Stimulated activated CD4-positive, alpha-beta T cell treated with anti-CD3 and anti-CD28 coated beads, Interleukin-2, amount 100 ng/mL, for 48 hours (primary cell): ENCODE results near the gene PLCB1.

ENCODE experiments used
- DNase-seq, 2 donors: peaks; one replicate each; pipeline ENCODE4 v3.0.0-alpha.2; 2020

PLCB1 gene

DNA sequence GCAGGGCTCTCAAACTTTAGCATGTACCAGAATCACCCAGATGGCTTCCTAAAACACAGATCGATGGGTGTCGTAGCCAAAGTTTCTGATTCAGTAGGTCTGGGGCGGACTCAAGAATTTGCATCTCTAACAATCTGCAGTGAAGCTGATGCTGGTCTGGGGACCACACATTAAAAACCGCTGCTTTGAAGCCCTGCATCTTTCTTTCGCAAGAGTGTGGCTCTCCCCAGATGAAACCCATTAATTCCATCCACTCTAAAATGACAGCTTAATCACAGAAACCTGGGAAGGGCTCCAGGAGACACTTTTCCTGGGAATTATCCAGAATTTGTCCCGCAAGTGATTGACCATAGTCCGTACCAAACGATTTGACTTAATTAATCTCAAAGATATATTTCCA lies 617.0 kb downstream of the PLCB1 start:
- DNase-seq: no peak

DNA sequence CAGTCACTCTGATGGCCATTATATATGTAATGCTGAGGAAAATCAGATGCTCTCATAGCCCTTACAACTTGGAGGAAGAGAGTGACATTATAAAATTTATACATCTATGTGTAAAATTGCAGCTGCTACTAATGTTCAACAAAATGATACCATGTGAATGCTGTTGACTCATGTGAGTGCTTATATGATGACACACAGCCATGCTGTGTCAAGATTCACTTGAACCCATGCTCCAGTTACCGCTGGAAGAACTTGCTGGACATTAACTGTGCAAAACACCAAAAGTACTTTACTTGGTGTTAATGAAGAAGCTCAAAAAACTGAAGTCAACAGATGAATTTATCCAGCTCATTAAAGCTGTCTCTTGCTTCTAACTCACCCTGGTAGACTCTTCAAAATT lies 617.9 kb downstream of the PLCB1 start:
- no peak for DNase-seq

DNA sequence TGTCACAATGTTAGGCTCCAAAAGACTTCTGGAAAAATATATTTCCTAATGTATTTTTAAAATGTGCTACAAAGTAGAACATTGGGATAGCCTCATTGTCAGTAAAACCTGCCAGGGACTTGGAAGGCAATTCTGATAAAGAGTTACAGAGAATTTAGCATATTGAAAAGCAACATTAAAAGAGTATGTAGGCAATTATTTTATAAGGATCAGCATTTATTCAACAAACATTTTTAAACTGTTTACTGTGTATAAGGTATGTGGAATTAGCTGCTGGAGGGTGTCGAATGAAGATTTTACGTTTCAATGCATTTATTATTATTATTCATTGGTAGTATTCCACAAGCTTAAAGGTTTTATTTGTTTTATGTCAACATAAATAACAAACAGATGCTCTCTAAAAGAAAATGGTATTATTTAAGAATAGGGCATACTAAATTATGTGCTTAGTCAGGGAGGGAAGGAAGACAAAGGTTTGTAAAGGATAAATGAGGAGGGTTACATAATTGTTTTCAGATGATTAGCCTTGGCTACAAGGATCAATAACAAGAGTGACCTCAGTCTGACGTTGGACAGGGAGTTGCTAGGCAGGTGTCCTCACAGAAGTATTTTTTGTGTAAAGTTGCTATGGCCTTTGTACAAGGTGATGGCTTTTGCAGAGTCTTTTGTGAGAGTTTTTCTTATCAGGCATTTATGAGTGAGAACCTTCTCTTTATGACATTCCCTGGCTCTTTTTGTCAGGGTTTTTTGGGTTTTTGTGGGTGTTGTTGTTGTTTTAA lies 623.5 kb downstream of the PLCB1 start:
- DNase-seq: no peak

DNA sequence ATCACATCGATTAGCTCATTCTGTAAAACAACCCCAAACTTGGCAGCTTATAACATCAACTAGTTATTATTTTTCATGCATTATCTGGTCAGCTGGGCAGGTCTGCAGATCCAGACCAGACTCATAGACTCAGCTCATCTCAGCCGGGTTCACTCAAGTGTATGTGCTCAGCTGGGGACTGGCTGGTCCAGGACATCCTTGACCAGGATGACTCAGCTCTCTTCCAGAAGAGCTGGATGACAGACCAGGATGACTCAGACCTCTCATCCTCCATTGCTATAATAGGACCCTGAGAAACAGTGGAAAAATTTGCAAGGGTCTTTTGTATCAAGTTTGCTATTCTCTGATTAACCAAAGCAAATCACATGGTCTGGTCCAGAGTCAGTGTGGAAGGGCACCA lies 624.3 kb downstream of the PLCB1 start:
- DNase-seq: no peak

DNA sequence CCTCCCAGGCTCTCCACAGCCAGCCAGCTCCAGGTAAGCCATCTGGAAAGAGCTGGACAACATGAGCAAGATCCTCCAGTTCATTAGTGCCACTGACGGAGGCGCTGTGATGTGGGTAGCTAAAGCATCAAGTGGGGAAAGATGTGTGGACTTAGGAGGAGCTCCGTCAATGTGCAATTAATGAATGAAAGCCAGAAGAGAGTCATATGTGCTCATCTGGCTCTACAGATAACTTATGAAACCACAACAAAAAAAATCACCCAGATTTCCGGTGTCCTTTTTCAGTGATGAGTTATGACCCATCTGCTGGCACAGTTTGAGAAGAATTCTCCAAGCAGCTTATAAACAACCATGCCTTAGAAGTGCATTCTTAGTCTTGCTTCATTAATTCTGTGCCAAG lies 625.1 kb downstream of the PLCB1 start:
- DNase-seq: no peak

DNA sequence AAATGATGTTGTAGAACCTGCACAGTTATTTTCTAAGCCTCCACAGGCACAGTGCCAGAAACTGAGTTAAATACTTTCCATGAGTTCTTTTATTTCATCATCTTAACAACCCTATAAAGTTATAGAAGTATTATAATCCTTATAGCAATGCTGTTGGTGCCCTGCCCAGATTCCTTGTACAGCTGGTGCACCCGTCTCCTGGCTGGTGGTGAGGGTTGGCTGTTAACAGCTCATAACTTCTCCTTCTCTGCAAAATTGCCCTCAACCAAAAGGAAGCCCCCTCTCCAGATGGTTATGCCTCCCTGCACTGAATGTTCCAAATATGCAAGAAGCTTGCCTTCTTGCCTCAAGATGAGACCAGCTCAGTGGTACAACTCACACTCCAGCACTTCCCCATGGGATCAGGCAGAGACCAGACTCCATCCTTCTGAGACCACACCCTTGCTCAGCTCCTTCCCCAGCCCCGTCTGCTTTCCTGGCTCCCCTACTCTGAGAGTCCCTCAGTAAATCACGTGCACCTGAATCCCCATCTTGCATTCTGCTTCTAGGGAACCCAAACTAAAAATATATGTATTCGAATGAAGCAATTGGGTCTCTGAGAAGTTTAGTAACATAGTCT lies 632.4 kb downstream of the PLCB1 start:
- no peak for DNase-seq

DNA sequence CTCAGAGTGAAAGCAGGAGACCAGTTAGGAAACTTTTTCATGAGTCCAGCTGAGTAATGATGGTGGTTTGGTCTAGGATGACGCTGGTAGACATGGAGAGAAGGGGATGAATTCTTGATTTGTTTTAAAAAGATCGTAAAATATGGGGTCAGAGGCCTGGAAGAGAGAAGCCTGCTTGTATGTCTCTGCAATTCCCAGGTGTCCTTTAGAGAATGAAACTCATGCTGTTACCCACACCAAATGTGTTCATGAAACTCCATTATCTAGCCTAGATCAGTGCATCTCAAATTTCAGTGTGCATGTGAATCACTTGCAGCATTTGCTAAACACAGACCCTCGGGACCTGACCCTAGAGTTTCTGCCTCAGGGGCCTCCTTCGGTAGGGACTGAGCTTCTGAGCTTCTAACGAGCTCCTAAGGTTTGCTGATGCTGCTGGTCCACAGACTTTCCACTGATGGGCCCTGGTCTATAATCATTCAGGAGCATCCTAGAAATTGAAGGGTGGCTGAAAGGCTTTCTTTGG lies 634.9 kb downstream of the PLCB1 start:
- DNase-seq: no peak

DNA sequence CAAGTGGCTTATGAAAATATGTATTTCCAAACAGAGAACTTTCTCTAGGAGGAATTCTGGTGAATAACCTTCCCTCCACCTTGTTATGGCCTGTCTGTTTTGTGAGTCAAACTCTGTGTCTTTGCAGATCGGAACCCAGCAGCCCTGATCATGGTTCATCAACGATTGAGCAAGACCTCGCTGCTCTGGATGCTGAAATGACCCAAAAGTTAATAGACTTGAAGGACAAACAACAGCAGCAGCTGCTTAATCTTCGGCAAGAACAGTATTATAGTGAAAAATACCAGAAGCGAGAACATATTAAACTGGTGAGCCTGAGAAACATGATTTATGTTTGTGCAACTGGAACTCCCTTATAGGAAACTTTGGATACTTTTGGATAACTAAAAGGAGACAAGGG lies 642.3 kb downstream of the PLCB1 start:
- no peak for DNase-seq

DNA sequence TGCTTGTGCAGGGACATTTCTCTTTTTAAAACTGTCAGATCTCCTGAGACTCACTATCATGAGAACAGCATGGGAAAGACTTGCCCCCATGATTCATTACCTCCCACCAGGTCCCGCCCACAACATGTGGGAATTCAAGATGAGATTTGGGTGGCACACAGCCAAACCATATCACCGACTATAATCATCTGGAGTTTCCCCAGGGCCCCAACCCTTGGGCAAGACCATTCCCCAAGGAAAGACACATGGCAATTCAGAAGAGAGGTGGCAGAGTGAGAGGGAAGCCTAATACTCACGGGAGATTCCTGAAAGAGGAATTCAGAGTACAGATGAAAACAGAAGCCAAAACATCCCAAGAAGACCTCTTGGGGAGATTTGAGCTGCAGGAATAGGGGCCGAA lies 645.8 kb downstream of the PLCB1 start:
- no peak for DNase-seq

DNA sequence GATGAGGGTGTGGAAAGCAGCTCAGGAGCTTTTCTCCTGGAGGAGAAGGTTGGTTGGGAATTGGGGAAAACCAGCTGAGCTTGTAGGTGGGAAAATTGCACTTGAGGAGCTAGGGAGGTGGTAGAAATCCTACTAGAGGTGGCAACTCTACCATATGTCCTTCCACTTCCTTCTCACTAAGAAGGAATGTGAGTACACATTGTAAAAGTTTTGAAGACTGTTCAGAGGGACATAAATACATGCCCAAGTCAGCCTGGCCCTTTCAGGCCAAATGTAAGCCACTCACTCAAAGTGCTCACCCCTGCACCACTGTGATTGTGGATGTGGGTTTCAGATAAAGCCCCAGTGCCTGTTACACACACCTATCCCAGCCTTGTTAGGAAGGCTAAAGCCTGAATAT lies 646.3 kb downstream of the PLCB1 start:
- no peak for DNase-seq

DNA sequence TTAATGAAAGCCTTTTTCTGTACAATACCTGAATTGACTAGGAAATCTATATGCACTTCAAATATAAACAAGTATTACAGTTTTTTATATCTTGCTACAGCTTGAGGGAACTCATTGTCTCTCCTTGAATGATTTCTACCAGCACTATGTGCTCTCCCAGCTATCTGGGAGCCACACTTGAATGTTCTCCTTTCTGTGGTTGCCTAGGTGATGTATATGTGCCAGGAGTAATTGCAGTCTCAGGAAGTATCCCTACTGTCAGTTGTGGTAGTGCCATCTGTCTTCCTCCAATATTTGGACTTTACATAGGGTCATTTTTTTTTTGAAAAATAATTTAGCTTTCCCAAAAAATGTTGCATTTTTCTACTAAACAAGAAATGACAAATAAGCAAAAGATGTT lies 648.8 kb downstream of the PLCB1 start:
- no peak for DNase-seq

DNA sequence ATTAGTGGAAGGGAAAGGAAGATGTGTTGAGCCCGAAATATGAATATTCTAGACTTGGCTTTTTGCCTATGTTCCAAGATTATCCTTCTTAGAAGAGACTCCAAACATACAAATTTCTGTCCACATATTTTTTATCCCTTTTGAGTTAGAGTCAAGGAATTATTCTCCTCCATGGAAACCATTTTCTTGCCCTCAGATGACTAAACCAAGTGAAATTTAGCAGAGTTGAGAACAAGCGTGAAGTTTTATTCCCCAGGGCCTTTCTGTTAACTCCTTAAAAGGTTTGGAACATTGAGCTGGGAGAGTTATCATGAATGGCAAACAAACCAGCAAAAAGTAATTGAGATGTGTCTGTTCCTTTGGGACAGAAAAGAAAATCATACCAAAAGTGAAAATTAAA lies 650.7 kb downstream of the PLCB1 start:
- no peak for DNase-seq

DNA sequence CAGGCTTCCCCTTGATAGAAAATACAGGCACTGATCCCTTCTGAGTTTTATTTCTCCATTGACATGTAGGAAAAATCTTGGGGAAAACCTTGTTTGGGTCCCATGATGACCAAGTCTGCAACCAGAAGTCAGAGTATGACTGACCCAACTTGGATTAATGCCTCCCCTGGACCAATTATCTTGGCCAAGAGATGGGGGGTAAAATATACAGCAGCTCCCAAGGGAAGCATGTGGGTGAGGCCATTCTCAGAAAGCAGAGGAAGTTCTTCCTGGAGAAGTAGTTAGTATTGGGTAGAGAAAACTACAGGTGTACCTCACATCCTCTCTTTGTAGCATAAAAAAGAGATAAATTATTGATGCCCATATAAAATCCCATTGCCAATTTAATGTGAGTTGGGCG lies 651.7 kb downstream of the PLCB1 start:
- no peak for DNase-seq

DNA sequence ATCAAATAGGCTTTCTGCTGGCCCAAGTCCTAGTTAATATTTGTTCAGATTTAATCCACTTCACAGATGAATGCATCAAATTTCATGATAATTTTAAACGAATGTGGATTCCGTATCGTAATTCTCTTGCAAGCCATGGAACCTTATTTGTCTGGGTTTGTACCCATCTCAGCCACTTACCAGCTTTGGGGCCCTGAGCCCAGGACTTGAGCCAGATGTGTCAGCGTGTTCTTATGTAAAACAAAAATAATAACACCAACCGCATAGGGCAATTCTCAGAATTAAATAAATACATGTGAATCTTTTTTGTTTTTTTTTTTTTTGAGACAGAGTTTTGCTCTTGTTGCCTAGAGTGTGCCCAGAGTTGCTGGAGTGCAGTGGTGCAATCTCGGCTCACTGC lies 654.3 kb downstream of the PLCB1 start:
- DNase-seq: no peak

DNA sequence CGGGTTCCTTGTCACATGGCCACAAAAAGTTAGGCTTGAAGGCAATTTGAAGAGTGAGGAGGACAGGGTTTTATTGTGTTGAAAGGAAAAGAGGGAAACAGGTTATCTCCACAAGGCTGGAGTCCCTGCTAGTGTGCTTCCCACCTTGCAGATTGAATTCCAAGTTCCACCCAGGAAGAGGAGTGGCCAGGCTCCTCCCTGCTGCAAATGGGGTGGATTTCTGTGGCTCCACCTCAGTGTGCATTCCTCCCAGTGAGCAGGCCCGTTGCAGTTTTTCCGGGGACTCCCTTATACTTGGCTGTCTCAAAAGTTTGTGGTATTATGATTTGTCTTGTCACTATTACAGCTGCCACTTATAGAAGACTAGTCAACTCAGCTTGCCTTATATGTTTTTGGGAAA lies 655.0 kb downstream of the PLCB1 start:
- DNase-seq: no peak

DNA sequence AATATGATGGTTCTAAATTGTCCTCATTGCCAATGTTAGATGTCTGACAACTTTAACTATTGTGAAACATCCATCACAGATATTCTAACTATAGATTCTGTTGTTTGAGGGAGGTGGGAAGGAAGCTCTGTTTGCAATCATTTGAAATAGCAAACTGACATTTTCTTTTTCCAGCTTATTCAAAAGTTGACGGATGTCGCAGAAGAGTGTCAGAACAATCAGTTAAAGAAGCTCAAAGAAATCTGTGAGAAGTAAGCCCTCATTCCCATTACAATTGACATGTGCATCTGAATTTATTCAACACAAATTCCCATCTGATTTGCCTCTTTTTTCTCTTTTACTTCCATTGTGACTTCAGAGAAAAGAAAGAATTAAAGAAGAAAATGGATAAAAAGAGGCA lies 656.2 kb downstream of the PLCB1 start:
- DNase-seq: no peak

DNA sequence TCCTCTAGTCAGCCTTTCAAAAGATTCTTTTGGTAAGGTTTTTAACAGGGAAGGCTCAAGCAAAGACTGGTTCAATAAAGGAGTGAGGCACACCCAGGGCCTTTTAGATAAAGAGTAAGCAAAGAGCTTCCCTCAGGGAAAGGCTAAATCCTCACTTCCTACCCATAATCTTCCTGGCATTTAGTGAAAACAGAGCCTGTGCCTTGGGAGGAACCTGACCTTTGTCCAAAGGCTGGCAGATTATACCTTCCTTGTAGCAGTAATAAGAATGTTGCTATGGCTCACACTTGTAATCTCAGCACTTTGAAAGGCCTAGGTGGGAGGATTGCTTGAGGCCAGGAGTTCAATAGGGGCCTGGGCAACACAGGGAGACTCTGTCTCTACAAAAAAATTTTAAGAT lies 656.8 kb downstream of the PLCB1 start:
- DNase-seq: no peak

DNA sequence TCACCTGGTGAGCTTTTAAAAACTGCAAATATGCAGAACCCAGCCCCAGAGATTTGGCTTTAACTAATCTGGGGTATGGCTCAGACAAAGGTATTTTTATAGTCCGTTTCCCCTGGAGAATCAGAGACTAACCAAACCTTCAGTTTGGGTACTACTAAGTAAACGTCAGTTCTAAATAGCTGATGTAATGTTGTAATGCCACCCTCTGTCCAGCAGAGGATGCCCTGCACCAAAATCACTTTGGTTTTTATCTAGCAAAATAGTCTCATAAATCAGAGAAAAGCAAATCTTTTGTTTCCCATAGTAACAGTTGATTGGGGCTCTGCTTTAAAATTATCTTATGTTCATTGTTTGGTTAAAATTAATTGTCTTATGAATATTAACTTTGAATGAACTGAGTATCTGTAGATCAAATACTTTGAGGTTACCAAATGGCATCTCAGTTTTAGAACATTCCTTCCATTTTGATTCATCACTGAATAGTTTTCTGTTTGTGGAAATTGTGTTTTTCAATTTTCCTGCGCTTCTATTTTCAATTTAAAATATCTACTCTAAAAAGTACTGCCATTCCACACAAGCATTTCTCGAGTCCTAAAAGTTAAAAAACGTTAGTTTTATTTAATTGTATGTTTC lies 658.5 kb downstream of the PLCB1 start:
- DNase-seq: no peak

DNA sequence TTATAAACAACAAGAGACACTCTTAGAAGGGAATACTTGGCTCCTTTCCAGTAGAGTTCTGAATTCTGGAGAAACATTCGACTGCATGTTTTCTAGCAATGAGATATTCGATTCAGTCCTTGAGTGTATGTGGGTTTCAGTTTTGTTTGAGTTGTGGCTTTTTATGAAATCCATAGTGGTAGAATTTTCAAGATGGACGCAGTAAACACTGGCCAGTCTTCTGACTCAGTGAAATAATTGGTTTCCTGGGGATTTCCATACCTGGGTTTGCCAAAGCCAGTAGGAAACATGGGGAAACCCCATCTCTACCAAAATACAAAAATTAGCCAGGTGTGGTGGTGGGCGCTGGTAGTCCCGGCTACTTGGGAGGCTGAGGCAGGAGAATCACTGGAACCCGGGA lies 663.3 kb downstream of the PLCB1 start:
- DNase-seq: no peak

DNA sequence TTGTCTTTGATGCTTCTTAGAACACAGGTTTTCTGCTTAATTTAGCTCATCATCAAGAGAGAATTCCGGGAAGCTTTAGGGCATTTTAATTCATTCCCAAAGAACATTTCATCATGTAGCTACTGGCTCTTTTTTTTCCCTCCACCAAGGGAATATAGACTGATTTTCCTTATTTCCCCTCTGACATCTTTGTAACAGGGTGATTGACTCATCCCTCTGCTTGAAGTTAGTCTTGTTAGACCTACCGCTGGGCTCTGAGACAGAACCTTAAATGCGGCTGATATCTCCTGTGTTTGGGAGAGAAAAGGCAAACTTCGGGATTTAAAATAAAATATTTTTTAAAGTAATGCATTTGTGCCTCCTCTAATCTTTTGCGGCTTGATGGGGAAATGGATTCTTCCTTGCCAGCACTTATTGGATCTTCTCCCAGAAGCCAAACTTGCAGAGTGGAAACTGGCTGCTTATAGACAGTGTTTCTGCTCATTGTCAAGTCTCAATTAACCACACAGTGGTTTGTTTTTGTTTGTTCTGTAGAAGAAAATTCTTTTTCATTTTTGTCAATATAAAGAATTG lies 664.1 kb downstream of the PLCB1 start:
- DNase-seq: no peak

DNA sequence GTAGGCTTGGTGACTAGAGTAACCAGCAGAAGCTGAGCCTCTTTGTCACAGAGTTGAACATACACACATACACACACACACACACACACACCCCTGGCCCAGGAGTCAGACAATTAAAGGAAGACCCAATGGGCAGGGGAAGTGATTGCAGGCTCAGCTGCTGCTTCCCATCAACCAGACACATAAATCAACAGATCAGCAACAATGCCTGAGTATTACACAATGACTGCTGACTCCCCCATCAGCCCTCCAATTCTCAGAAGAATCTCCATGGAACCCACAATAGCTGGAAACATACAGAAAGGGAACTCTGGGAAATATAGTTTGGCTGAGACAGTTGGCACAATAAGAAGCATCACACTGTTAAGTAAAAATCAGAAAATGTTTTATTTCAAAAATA lies 666.4 kb downstream of the PLCB1 start:
- no peak for DNase-seq

DNA sequence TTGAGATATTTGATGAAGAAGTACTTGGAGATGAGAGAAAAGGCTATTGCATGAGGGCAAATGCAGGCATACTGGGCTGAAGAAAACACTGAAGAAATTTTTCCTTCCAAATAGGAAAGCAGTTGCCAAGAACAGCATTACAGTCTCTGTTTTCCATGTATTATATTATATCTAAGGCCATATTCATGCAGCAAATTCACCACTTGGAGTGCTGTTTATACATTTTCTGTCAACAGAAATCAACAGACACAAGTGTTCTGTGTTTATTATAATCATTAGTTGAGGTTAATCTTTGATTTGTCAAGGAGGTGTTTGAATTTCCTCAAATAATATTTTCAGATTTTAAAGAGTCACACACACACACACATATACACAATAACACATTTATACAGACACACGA lies 668.0 kb downstream of the PLCB1 start:
- DNase-seq: no peak

DNA sequence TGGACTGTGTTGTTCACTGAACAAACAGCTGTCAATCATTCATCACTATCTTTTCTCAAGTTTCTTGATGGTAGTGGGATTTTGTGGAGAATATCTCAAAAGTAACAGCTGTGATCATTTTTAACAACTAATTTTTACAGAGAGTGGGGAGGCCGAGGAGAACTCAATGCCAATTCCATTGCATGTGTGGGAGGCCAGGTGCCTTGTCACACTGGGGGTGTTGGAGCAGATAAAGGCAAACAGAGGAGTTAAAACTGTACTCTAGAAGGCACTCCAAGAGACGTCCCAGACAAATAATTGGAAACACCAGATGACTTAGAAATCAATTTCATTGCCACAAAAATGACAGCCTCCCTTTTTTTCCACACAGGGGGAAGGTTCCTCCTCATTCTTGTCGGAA lies 669.6 kb downstream of the PLCB1 start:
- no peak for DNase-seq

DNA sequence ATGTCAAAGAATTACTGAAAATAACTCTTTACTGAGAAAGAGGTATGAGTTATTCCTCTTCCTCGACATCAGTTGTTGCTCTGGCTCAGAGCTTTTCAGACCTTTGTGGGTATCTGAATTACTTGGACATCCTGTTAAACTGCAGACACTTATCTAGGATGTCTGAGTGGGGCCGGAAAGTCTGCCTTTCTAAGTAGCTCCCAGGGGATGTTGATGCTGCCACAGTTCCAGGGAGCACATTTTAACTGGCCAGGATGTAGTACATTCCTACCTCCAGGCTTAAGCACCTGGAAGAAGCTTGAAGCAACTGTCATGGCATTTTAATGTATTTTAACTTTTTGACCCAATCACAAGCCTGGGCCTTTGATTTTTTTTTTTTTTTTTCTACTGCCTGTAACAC lies 671.0 kb downstream of the PLCB1 start:
- no peak for DNase-seq
